ENCODE results near the gene FAM237B. TPM values are rescaled to one million over a fixed set of nuclear protein-coding genes. Genes with fewer than 3 reads are reported as not detected.

The FAM237B gene
- total and polyA plus RNA-seq, 9 of the 15 experiments (the other 6 are each of a cell fraction or from before 2014, with no cell fraction given), result not detected

- TF ChIP-seq, protein P1, sequence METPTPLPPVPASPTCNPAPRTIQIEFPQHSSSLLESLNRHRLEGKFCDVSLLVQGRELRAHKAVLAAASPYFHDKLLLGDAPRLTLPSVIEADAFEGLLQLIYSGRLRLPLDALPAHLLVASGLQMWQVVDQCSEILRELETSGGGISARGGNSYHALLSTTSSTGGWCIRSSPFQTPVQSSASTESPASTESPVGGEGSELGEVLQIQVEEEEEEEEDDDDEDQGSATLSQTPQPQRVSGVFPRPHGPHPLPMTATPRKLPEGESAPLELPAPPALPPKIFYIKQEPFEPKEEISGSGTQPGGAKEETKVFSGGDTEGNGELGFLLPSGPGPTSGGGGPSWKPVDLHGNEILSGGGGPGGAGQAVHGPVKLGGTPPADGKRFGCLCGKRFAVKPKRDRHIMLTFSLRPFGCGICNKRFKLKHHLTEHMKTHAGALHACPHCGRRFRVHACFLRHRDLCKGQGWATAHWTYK (CRISPR knock-in tag; IDR thresholded peaks at IDR 0.05), result peak; percentile 26; the same call in 1 of the 2 replicates
- TF ChIP-seq SOX6 (IDR thresholded peaks at IDR 0.05), result peak; percentile 84
- TF ChIP-seq MNT (conservative IDR thresholded peaks at IDR 0.05), result peak; percentile 95 to 98
- TF ChIP-seq, protein P2, sequence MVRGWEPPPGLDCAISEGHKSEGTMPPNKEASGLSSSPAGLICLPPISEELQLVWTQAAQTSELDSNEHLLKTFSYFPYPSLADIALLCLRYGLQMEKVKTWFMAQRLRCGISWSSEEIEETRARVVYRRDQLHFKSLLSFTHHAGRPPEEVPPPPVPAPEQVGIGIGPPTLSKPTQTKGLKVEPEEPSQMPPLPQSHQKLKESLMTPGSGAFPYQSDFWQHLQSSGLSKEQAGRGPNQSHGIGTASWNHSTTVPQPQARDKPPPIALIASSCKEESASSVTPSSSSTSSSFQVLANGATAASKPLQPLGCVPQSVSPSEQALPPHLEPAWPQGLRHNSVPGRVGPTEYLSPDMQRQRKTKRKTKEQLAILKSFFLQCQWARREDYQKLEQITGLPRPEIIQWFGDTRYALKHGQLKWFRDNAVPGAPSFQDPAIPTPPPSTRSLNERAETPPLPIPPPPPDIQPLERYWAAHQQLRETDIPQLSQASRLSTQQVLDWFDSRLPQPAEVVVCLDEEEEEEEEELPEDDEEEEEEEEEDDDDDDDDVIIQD (CRISPR knock-in tag; IDR thresholded peaks at IDR 0.05), result no peak
- TF ChIP-seq ZKSCAN8 (CRISPR knock-in tag; IDR thresholded peaks at IDR 0.05), result no peak
- TF ChIP-seq ZNF143 (CRISPR knock-in tag; IDR thresholded peaks at IDR 0.05), result no peak
- TF ChIP-seq, protein P3, sequence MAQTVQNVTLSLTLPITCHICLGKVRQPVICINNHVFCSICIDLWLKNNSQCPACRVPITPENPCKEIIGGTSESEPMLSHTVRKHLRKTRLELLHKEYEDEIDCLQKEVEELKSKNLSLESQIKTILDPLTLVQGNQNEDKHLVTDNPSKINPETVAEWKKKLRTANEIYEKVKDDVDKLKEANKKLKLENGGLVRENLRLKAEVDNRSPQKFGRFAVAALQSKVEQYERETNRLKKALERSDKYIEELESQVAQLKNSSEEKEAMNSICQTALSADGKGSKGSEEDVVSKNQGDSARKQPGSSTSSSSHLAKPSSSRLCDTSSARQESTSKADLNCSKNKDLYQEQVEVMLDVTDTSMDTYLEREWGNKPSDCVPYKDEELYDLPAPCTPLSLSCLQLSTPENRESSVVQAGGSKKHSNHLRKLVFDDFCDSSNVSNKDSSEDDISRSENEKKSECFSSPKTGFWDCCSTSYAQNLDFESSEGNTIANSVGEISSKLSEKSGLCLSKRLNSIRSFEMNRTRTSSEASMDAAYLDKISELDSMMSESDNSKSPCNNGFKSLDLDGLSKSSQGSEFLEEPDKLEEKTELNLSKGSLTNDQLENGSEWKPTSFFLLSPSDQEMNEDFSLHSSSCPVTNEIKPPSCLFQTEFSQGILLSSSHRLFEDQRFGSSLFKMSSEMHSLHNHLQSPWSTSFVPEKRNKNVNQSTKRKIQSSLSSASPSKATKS (CRISPR knock-in tag; IDR thresholded peaks at IDR 0.05), result no peak
- TF ChIP-seq EGR1 (conservative IDR thresholded peaks at IDR 0.05), result peak; percentile 98
- 0 out of 2 replicates have a peak, but pooled peaks have one; percentile 49 for TF ChIP-seq NFATC3 (IDR thresholded peaks at IDR 0.05)
- TF ChIP-seq ZNF507 (tag; conservative IDR thresholded peaks at IDR 0.05), result no peak
- no peak for TF ChIP-seq NFE2L1 (tag; IDR thresholded peaks at IDR 0.05; ENCODE audit: borderline replicate concordance, low read depth)
- peak; percentile 94 for TF ChIP-seq HDAC2 (IDR thresholded peaks at IDR 0.05)
- TF ChIP-seq THAP12 (CRISPR knock-in tag; IDR thresholded peaks at IDR 0.05), result peak; percentile 51; the same call in 1 of the 2 replicates
- TF ChIP-seq ILK (tag; IDR thresholded peaks at IDR 0.05; ENCODE audit: borderline replicate concordance, low read depth), result no peak
- TF ChIP-seq, protein P4, sequence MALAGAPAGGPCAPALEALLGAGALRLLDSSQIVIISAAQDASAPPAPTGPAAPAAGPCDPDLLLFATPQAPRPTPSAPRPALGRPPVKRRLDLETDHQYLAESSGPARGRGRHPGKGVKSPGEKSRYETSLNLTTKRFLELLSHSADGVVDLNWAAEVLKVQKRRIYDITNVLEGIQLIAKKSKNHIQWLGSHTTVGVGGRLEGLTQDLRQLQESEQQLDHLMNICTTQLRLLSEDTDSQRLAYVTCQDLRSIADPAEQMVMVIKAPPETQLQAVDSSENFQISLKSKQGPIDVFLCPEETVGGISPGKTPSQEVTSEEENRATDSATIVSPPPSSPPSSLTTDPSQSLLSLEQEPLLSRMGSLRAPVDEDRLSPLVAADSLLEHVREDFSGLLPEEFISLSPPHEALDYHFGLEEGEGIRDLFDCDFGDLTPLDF (CRISPR knock-in tag; IDR thresholded peaks at IDR 0.05), result 0 out of 2 replicates have a peak, but pooled peaks have one; percentile 39
- peak; percentile 97 to 98 for TF ChIP-seq NRF1 (conservative IDR thresholded peaks at IDR 0.05 in 1 of 2, IDR thresholded peaks at IDR 0.05 in 1 of 2)
- 0 out of 2 replicates have a peak, but pooled peaks have one; percentile 75 for TF ChIP-seq TARDBP (IDR thresholded peaks at IDR 0.05)
Observed at GRCh38 chr7:90346336-90347125, 25.4 kb upstream of the FAM237B start, which contains the start of gene GTPBP10 (continued).
